Measurements from ENCODE around the gene ZNF175.

DNA sequence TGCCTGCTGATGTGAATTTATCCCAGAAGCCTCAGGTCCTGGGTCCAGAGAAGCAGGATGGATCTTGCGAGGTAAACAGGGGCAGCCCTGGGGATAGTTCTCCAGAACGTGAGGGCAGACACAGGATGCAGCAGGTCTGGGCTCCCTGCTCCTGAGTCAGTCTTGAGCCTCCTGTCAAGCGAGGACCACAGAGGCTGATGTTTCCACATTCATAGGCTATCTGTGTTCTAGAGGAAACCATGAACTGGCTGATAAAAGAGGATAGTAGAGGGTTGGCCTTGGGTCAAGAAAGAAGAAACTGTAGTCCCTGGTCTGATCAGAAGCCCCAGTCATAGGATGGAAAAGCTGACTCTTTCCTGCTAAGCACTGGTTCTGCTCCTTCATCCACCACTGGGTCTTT lies 2.2 kb downstream of the ZNF175 start:
- TF ChIP-seq ZNF274 (IDR thresholded peaks at IDR 0.05; ENCODE audit: low read depth, low read length) (no peak), YY1 (IDR thresholded peaks at IDR 0.05; ENCODE audit: insufficient read depth, insufficient read length) (no peak), SUZ12 (IDR thresholded peaks at IDR 0.05; ENCODE audit: extremely low read depth, insufficient read depth, insufficient read length) (no peak)

Data from NT2/D1 (cell line).